K562 (cell line): ENCODE results near the gene ISLR2. TPM values are rescaled to one million over a fixed set of nuclear protein-coding genes. Genes with fewer than 3 reads are reported as not detected.

Source experiments
- ATAC-seq: fragments of 200-7000 bp; cut with Tn5 transposase; 3 replicates; pipeline ENCODE4 v1.9.1; 2020; ENCODE audit warnings: moderate library complexity
- BruUV-seq: library from RNA; stranded (reverse); fragments of 400-500 nt; replicated peaks from 2 replicates; lab custom pipeline; 2021; lab: Mats Ljungman, UMichigan
- CTCF ChIA-PET: fragments of 300-600 bp; formaldehyde crosslinking; extraction: SDS; loops from one replicate; lab custom pipeline; 2021; ENCODE audit warnings: low intra/inter-chr PET ratio; lab: Yijun Ruan, JAX
- POLR2A ChIA-PET: fragments of 300-600, 350-650 bp; sonication (Branson Sonifier 250); formaldehyde crosslinking; extraction: SDS; loops from one replicate; lab custom pipeline; 2021; ENCODE audit warnings: antibody characterized with exemption, inconsistent platforms; lab: Yijun Ruan, JAX
- DNase-seq, 4 experiments: peaks; one replicate each; pipeline versions ENCODE4 v3.0.0 to v3.0.0-alpha.2; 2011 to 2018; ENCODE audit warnings: low spot score in 3 of 4, mixed read lengths in 3 of 4; ENCODE audit errors: extremely low read depth in 1 of 4
- FAIRE-seq: peaks from 2 replicates; lab custom pipeline; 2011; peaks lifted over from hg19 to GRCh38; lab: Jason Lieb, UNC
- H2AFZ ChIP-seq: 2 replicates; pipeline ENCODE4 v1.6.0; 2011; ENCODE audit warnings: low read depth, low read length, control low read depth, inconsistent platforms
- H3K27ac ChIP-seq: fragments of 200-600 bp; 3 replicates; pipeline ENCODE4 v1.8.0; 2011; ENCODE audit warnings: low read depth, mild to moderate bottlenecking, control low read depth, inconsistent platforms, low read length, moderate library complexity, mixed read lengths; ENCODE audit errors: extremely low read depth
- H3K27me3 ChIP-seq, 2 experiments: fragments of 300-600 bp in 1 of 2; 2 replicates in 1 of 2; 3 replicates in 1 of 2; pipeline versions ENCODE4 v1.6.0 to v1.8.0; 2011; ENCODE audit warnings: inconsistent platforms in 2 of 2, low read length in 2 of 2, mild to moderate bottlenecking in 1 of 2, mixed read lengths in 1 of 2, moderate library complexity in 1 of 2; ENCODE audit not compliant: control insufficient read depth in 2 of 2, insufficient read depth in 2 of 2
- H3K36me3 ChIP-seq: fragments of 300-600 bp; 3 replicates; pipeline ENCODE4 v1.8.0; 2011; ENCODE audit warnings: mild to moderate bottlenecking, low read length, inconsistent platforms; ENCODE audit not compliant: control insufficient read depth, insufficient read depth
- H3K4me1 ChIP-seq, 2 experiments: fragments of 200-600 bp in 1 of 2; replicated peaks in 1 of 2; 2 replicates in 1 of 2; 3 replicates in 1 of 2; pipeline versions ENCODE4 v1.5.1 to v1.8.0; 2011; ENCODE audit warnings: inconsistent platforms in 2 of 2, low read length in 2 of 2, mild to moderate bottlenecking in 1 of 2, mixed read lengths in 1 of 2, moderate library complexity in 1 of 2; ENCODE audit not compliant: control insufficient read depth in 2 of 2, insufficient read depth in 2 of 2
- H3K4me2 ChIP-seq: 2 replicates; pipeline ENCODE4 v1.6.1; 2011; ENCODE audit warnings: low read length, control low read depth, inconsistent platforms, mixed read lengths; ENCODE audit not compliant: insufficient read depth
- H3K4me3 ChIP-seq: fragments of 200-600 bp; sonication (generic), shearing (Covaris generic); 2 replicates; pipeline ENCODE4 v1.5.1; 2016; ENCODE audit warnings: control low read depth, inconsistent platforms
- H3K79me2 ChIP-seq: fragments of 200-600 bp; 3 replicates; pipeline ENCODE4 v1.8.0; 2011; ENCODE audit warnings: low read length, inconsistent platforms; ENCODE audit not compliant: control insufficient read depth, insufficient read depth
- H3K9ac ChIP-seq, 2 experiments: 2 replicates each; pipeline versions ENCODE4 v1.6.0 to v1.6.1; 2011; ENCODE audit warnings: low read depth in 2 of 2, low read length in 2 of 2, control low read depth in 1 of 2, inconsistent platforms in 1 of 2, mild to moderate bottlenecking in 1 of 2, mixed read lengths in 1 of 2; ENCODE audit not compliant: insufficient read depth in 1 of 2
- H3K9me1 ChIP-seq: one replicate; pipeline ENCODE4 v1.6.0; 2011; ENCODE audit warnings: inconsistent platforms, mild to moderate bottlenecking, low read length, moderate library complexity; ENCODE audit not compliant: control insufficient read depth, insufficient read depth
- H3K9me3 ChIP-seq: replicated peaks from 2 replicates; pipeline ENCODE4 v1.5.1; 2011; ENCODE audit warnings: low read depth, low read length, inconsistent platforms; ENCODE audit not compliant: control insufficient read depth, insufficient read depth
- H4K20me1 ChIP-seq: replicated peaks from 2 replicates; pipeline ENCODE4 v1.6.1; 2011; ENCODE audit warnings: low read length, inconsistent platforms, mixed read lengths; ENCODE audit not compliant: control insufficient read depth, insufficient read depth
- MTF1 ChIP-seq: fragments of 250-450 bp; sonication (Bioruptor Pico); IDR thresholded peaks from 2 replicates; pipeline ENCODE4 v1.9.0; 2021; ENCODE audit warnings: moderate library complexity, mild to moderate bottlenecking, inconsistent platforms, borderline replicate concordance
- SNRNP70 ChIP-seq: fragments of 200-400 bp; formaldehyde crosslinking; optimal IDR thresholded peaks from 2 replicates; pipeline ENCODE3; 2017; ENCODE audit warnings: low read depth, low read length
- WGBS: fragments of 100-300 bp; shearing (Covaris generic); methylation state at CpG from one replicate; pipeline ENCODE4 v1.1.6; 2016; ENCODE audit warnings: low coverage, mixed read lengths; ENCODE audit not compliant: insufficient coverage; ENCODE audit errors: missing lambda C conversion rate; 5-methylcytosine and 5-hydroxymethylcytosine counted together
- in situ Hi-C: fragments of 300-500 bp; cut with MboI; formaldehyde crosslinking; loops from 4 replicates; pipeline ENCODE4 v1.15.0; 2018; ENCODE audit warnings: inconsistent platforms, mixed read lengths
- intact Hi-C: fragments of 100-400 bp; cut with micrococcal nuclease; formaldehyde crosslinking; loops from 2 replicates; pipeline ENCODE4 v1.14.2; 2022
- polyA plus RNA-seq, 8 experiments: library from polyadenylated mRNA; depleted of rRNA in 4 of 8; stranded (reverse) in 5 of 8; unstranded in 3 of 8; fragments of >200 nt; fragmentation: Nextera tagmentation in 2 of 8; fragmentation: Illumina TruSeq in 1 of 8; extraction: Ambion mirVana in 2 of 8; extraction: Trizol in 1 of 8; gene quantifications; 2 replicates each; pipeline versions ENCODE4 v1.2.1 to v1.2.3, GENCODE V29; 2011 to 2014; ENCODE audit warnings: inconsistent platforms in 1 of 8, missing spikeins in 1 of 8
- total RNA-seq, 7 experiments: library from RNA; depleted of rRNA in 6 of 7; stranded (reverse); fragments of >200 nt in 6 of 7; fragmentation: Illumina TruSeq in 2 of 7; extraction: Trizol in 2 of 7; gene quantifications; 2 replicates each; pipeline versions ENCODE4 v1.2.1 to v1.2.3, GENCODE V29; 2011 to 2021; ENCODE audit warnings: low replicate concordance in 1 of 7
- TF ChIP-seq, protein P1 (sequence below): fragments of 450-650 bp; IDR thresholded peaks from one replicate; pipeline ENCODE4 v1.6.1; 2018; ENCODE audit warnings: mild to moderate bottlenecking, moderate library complexity; ENCODE audit not compliant: partially characterized antibody
- TF ChIP-seq, protein P2 (sequence below): fragments of 450-650 bp; formaldehyde crosslinking; IDR thresholded peaks from 2 replicates; pipeline ENCODE4 v1.4.0; 2022; ENCODE audit warnings: mild to moderate bottlenecking, moderate library complexity
- TF ChIP-seq, protein P3 (sequence below): fragments of 200-800 bp; sonication (Bioruptor generic); IDR thresholded peaks from 2 replicates; pipeline ENCODE4 v1.6.1; 2016; ENCODE audit warnings: missing genetic modification characterization, missing compliant biosample characterization

Gene ISLR2
- total and polyA plus RNA-seq, 9 of the 15 experiments (the other 6 are each of a cell fraction or from before 2014, with no cell fraction given) = not detected

DNA sequence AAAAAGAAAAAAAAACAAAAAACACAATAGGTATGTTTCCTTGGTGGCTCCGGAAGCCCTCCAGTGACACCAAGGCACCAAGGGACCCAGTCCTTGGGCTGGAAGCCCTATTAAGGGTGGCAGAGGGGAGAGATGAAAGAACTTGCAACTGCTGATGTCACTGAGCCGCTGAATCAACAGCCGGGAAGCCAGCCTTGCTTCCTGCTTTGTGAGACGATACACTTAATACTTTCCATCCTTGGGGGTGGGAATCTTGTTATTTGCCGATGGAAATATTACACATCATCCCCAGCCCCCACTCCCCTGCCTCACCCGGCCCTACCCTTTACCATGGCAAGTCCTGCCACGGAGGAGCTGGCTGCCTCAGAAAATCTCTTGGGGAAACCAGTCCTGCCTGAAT, 5.6 kb upstream of the ISLR2 start:
- 0% methylated on average over 7 of the region's 7 CpGs for WGBS
- Histone ChIP-seq H3K79me2 (no peaks in the 10 kb centered on the region), H3K9ac (no peak overlapping the region), H3K4me3 (no peak overlapping the region), H4K20me1 (peaks cover 3% of the 10 kb centered on the region; the same call in 1 of the 2 replicates), H3K9me3 (no peaks in the 10 kb centered on the region), H2AFZ (no peak overlapping the region), H3K27ac (no peak overlapping the region), H3K4me1 (peaks cover 0 to 22% of the 10 kb centered on the region in 2 experiments; a peak in 2 of 5 replicates), H3K36me3 (no peaks in the 10 kb centered on the region), H3K9me1 (no peaks in the 10 kb centered on the region), H3K4me2 (no peak overlapping the region), H3K27me3 (peaks cover 23 to 45% of the 10 kb centered on the region in 2 experiments)
- BruUV-seq = no TSS peak
- no peak for DNase-seq
- FAIRE-seq = no peak
- in situ Hi-C loops (loop anchor here (5.0 to 25.0 kb wide), 3 partner anchors 70 to 1163 kb away; partner anchors contain the start of gene GOLGA6D), intact Hi-C loops (no loop called here)
- TF ChIP-seq, protein P1, sequence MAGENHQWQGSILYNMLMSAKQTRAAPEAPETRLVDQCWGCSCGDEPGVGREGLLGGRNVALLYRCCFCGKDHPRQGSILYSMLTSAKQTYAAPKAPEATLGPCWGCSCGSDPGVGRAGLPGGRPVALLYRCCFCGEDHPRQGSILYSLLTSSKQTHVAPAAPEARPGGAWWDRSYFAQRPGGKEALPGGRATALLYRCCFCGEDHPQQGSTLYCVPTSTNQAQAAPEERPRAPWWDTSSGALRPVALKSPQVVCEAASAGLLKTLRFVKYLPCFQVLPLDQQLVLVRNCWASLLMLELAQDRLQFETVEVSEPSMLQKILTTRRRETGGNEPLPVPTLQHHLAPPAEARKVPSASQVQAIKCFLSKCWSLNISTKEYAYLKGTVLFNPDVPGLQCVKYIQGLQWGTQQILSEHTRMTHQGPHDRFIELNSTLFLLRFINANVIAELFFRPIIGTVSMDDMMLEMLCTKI = no peak
- TF ChIP-seq SNRNP70 (no peak), MTF1 (no peak)
- TF ChIP-seq, protein P2, sequence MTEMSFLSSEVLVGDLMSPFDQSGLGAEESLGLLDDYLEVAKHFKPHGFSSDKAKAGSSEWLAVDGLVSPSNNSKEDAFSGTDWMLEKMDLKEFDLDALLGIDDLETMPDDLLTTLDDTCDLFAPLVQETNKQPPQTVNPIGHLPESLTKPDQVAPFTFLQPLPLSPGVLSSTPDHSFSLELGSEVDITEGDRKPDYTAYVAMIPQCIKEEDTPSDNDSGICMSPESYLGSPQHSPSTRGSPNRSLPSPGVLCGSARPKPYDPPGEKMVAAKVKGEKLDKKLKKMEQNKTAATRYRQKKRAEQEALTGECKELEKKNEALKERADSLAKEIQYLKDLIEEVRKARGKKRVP (CRISPR knock-in tag) = no peak
- TF ChIP-seq, protein P3, sequence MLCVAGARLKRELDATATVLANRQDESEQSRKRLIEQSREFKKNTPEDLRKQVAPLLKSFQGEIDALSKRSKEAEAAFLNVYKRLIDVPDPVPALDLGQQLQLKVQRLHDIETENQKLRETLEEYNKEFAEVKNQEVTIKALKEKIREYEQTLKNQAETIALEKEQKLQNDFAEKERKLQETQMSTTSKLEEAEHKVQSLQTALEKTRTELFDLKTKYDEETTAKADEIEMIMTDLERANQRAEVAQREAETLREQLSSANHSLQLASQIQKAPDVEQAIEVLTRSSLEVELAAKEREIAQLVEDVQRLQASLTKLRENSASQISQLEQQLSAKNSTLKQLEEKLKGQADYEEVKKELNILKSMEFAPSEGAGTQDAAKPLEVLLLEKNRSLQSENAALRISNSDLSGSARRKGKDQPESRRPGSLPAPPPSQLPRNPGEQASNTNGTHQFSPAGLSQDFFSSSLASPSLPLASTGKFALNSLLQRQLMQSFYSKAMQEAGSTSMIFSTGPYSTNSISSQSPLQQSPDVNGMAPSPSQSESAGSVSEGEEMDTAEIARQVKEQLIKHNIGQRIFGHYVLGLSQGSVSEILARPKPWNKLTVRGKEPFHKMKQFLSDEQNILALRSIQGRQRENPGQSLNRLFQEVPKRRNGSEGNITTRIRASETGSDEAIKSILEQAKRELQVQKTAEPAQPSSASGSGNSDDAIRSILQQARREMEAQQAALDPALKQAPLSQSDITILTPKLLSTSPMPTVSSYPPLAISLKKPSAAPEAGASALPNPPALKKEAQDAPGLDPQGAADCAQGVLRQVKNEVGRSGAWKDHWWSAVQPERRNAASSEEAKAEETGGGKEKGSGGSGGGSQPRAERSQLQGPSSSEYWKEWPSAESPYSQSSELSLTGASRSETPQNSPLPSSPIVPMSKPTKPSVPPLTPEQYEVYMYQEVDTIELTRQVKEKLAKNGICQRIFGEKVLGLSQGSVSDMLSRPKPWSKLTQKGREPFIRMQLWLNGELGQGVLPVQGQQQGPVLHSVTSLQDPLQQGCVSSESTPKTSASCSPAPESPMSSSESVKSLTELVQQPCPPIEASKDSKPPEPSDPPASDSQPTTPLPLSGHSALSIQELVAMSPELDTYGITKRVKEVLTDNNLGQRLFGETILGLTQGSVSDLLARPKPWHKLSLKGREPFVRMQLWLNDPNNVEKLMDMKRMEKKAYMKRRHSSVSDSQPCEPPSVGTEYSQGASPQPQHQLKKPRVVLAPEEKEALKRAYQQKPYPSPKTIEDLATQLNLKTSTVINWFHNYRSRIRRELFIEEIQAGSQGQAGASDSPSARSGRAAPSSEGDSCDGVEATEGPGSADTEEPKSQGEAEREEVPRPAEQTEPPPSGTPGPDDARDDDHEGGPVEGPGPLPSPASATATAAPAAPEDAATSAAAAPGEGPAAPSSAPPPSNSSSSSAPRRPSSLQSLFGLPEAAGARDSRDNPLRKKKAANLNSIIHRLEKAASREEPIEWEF (CRISPR knock-in tag) = no peak
- no peak for ATAC-seq
- ChIA-PET POLR2A (no interaction called here), CTCF (interaction anchor here (6.2 kb wide), 1 partner anchor 197 kb away, joined by 37 read pairs; no protein-coding TSS in a partner anchor)
